CD14-positive monocyte (primary cell): Measurements from ENCODE around the gene TLCD4. TPM values are rescaled to one million over a fixed set of nuclear protein-coding genes. Genes with fewer than 3 reads are reported as not detected.

Experiments used
- DNase-seq, 3 donors: peaks; one replicate each; pipeline ENCODE4 v3.0.0-alpha.2; 2011 to 2022
- H2AFZ ChIP-seq: 2 replicates; pipeline ENCODE4 v1.6.0; 2012; ENCODE audit warnings: mild to moderate bottlenecking, low read depth, low read length, inconsistent platforms; ENCODE audit not compliant: insufficient read depth, poor library complexity, severe bottlenecking
- H3K27ac ChIP-seq, 2 donors: 1 replicate in 1 of 2; 2 replicates in 1 of 2; pipeline ENCODE4 v1.5.1; 2012 to 2013; ENCODE audit warnings: low read length in 2 of 2, control low read depth in 1 of 2, inconsistent platforms in 1 of 2, low read depth in 1 of 2, mild to moderate bottlenecking in 1 of 2
- H3K27me3 ChIP-seq, 2 donors: one replicate each; pipeline versions ENCODE4 v1.6.0 to v1.6.1; 2011 to 2013; ENCODE audit warnings: low read length in 2 of 2; ENCODE audit not compliant: control insufficient read depth in 2 of 2, insufficient read depth in 2 of 2
- H3K36me3 ChIP-seq, 2 donors: replicated peaks in 1 of 2; 1 replicate in 1 of 2; 2 replicates in 1 of 2; pipeline versions ENCODE4 v1.5.1 to v1.6.1; 2012 to 2013; ENCODE audit warnings: low read length in 2 of 2, control low read depth in 1 of 2, inconsistent platforms in 1 of 2, mild to moderate bottlenecking in 1 of 2; ENCODE audit not compliant: insufficient read depth in 2 of 2, control insufficient read depth in 1 of 2
- H3K4me1 ChIP-seq, 2 donors: 1 replicate in 1 of 2; 2 replicates in 1 of 2; pipeline versions ENCODE4 v1.5.1 to v1.6.1; 2012 to 2013; ENCODE audit warnings: low read length in 2 of 2, control low read depth in 1 of 2, inconsistent platforms in 1 of 2, mild to moderate bottlenecking in 1 of 2, moderate library complexity in 1 of 2; ENCODE audit not compliant: insufficient read depth in 2 of 2, control insufficient read depth in 1 of 2
- H3K4me2 ChIP-seq: replicated peaks from 2 replicates; pipeline ENCODE3; 2012; ENCODE audit warnings: low read length, moderate library complexity, mild to moderate bottlenecking; ENCODE audit not compliant: poor library complexity, severe bottlenecking; ENCODE audit errors: extremely low read depth
- H3K4me3 ChIP-seq, 3 experiments: fragments of 200-600 bp in 1 of 3; sonication (generic) in 1 of 3; replicated peaks in 1 of 3; 1 replicate in 2 of 3; 2 replicates in 1 of 3; pipeline ENCODE4 v1.5.1; 2011 to 2013; ENCODE audit warnings: low read length in 3 of 3, mild to moderate bottlenecking in 3 of 3, control low read depth in 2 of 3, low read depth in 2 of 3, inconsistent platforms in 1 of 3, moderate library complexity in 1 of 3
- H3K79me2 ChIP-seq: 2 replicates; pipeline ENCODE4 v1.6.0; 2012; ENCODE audit warnings: mild to moderate bottlenecking, control low read depth, inconsistent platforms, low read length, moderate library complexity; ENCODE audit not compliant: insufficient read depth
- H3K9ac ChIP-seq: 2 replicates; pipeline ENCODE4 v1.6.0; 2017; ENCODE audit warnings: low read length, mild to moderate bottlenecking; ENCODE audit not compliant: insufficient read depth, poor library complexity, severe bottlenecking
- H3K9me3 ChIP-seq, 2 donors: replicated peaks in 1 of 2; 1 replicate in 1 of 2; 2 replicates in 1 of 2; pipeline versions ENCODE4 v1.5.1 to v1.6.1; 2012 to 2013; ENCODE audit warnings: low read length in 2 of 2, control low read depth in 1 of 2; ENCODE audit not compliant: control insufficient read depth in 1 of 2, insufficient read depth in 1 of 2
- H4K20me1 ChIP-seq: 2 replicates; pipeline ENCODE4 v1.6.0; 2012; ENCODE audit warnings: mild to moderate bottlenecking, low read length, control low read depth, moderate library complexity; ENCODE audit not compliant: insufficient read depth
- H3K27ac Mint-ChIP-seq, 7 donors: one replicate each; pipeline ENCODE4 v1.8.0; 2020; ENCODE audit warnings: mild to moderate bottlenecking in 7 of 7, mixed read lengths in 7 of 7, moderate library complexity in 6 of 7, inconsistent platforms in 2 of 7
- H3K27me3 Mint-ChIP-seq, 3 donors: one replicate each; pipeline ENCODE4 v1.8.0; 2021 to 2022; ENCODE audit warnings: low read depth in 3 of 3, mild to moderate bottlenecking in 3 of 3, mixed read lengths in 3 of 3, moderate library complexity in 3 of 3, inconsistent platforms in 1 of 3
- H3K36me3 Mint-ChIP-seq, 2 donors: one replicate each; pipeline ENCODE4 v1.8.0; 2020; ENCODE audit warnings: mixed read lengths in 2 of 2, inconsistent platforms in 1 of 2, mild to moderate bottlenecking in 1 of 2
- H3K4me1 Mint-ChIP-seq: one replicate; pipeline ENCODE4 v1.8.0; 2020; ENCODE audit warnings: mild to moderate bottlenecking, mixed read lengths
- H3K4me3 Mint-ChIP-seq, 2 donors: one replicate each; pipeline ENCODE4 v1.8.0; 2020; ENCODE audit warnings: mild to moderate bottlenecking in 2 of 2, mixed read lengths in 2 of 2, moderate library complexity in 1 of 2
- H3K9me3 Mint-ChIP-seq, 7 donors: one replicate each; pipeline ENCODE4 v1.8.0; 2020 to 2022; ENCODE audit warnings: mixed read lengths in 7 of 7, mild to moderate bottlenecking in 6 of 7, moderate library complexity in 6 of 7, inconsistent platforms in 2 of 7
- CTCF ChIP-seq: fragments of 200-600 bp; IDR thresholded peaks from one replicate; pipeline ENCODE4 v1.8.0; 2022; ENCODE audit warnings: antibody characterized with exemption, mild to moderate bottlenecking
- WGBS: methylation state at CpG from one replicate; pipeline ENCODE4 v1.1.5; 2013; ENCODE audit warnings: missing lambda C conversion rate; ENCODE audit not compliant: insufficient coverage; 5-methylcytosine and 5-hydroxymethylcytosine counted together
- intact Hi-C, 2 donors: fragments of 100-400 bp; cut with micrococcal nuclease; formaldehyde crosslinking; loops; one replicate each; pipeline versions ENCODE4 v1.15.0 to v1.15.1; 2023
- polyA plus RNA-seq, 3 donors: library from polyadenylated mRNA; depleted of rRNA in 1 of 3; unstranded in 2 of 3; stranded (reverse) in 1 of 3; fragments of 300-500 nt in 2 of 3; fragments of >200 nt in 1 of 3; fragmentation: Illumina TruSeq in 2 of 3; gene quantifications; 1 replicate in 2 of 3; 2 replicates in 1 of 3; pipeline ENCODE4 v1.2.3, GENCODE V29; 2012 to 2021

Gene TLCD4
- polyA plus RNA-seq, 3 donors = not detected

GRCh38 chr1:95126846-95127245 is 9.7 kb downstream of the TLCD4 start:
- Histone ChIP-seq H3K4me1 (no peaks in the 10 kb centered on the region), H3K9ac (no peak overlapping the region), H3K36me3 (no peaks in the 10 kb centered on the region), H3K79me2 (no peaks in the 10 kb centered on the region), H3K4me3 (no peak overlapping the region), H3K9me3 (no peaks in the 10 kb centered on the region), H3K27me3 (peaks cover 0 to under 1% of the 10 kb centered on the region in 2 donors), H2AFZ (no peak overlapping the region), H3K4me2 (no peak overlapping the region), H4K20me1 (no peaks in the 10 kb centered on the region), H3K27ac (no peak overlapping the region)
- Mint-ChIP-seq H3K36me3 (no peaks in the 10 kb centered on the region), H3K4me3 (no peak overlapping the region), H3K27ac (no peak overlapping the region), H3K9me3 (peaks cover 0 to 4% (median 0%) of the 10 kb centered on the region in 7 donors), H3K27me3 (peaks cover 5 to 8% (median 6%) of the 10 kb centered on the region in 3 donors), H3K4me1 (no peaks in the 10 kb centered on the region)
- intact Hi-C loops = no loop called here
- TF ChIP-seq CTCF = no peak
- no peak for DNase-seq
- WGBS = 86% methylated on average over 2 of the region's 4 CpGs

- H3K9me3 ChIP-seq = no peaks in the 10 kb centered on the region
- H3K9ac ChIP-seq = no peak overlapping the region
- Mint-ChIP-seq H3K27ac (no peak overlapping the region), H3K9me3 (peaks cover 0 to 4% (median 0%) of the 10 kb centered on the region in 7 donors), H3K4me1 (no peaks in the 10 kb centered on the region), H3K4me3 (no peak overlapping the region), H3K36me3 (no peaks in the 10 kb centered on the region), H3K27me3 (peaks cover 2 to 4% (median 3%) of the 10 kb centered on the region in 3 donors)
- no peaks in the 10 kb centered on the region for H3K27me3 ChIP-seq
- TF ChIP-seq CTCF = no peak
- H3K36me3 ChIP-seq = no peaks in the 10 kb centered on the region
- no peaks in the 10 kb centered on the region for H3K4me1 ChIP-seq
- H3K4me3 ChIP-seq = no peak overlapping the region
- intact Hi-C loops = no loop called here
- no peaks in the 10 kb centered on the region for H4K20me1 ChIP-seq
- H3K79me2 ChIP-seq = no peaks in the 10 kb centered on the region
- H3K27ac ChIP-seq = no peak overlapping the region
- no peak for DNase-seq
- H2AFZ ChIP-seq = no peak overlapping the region
- no CpG with 5 or more reads among the region's 1 CpG for WGBS
- H3K4me2 ChIP-seq = no peak overlapping the region
These were observed 10.2 kb downstream of the TLCD4 start for GRCh38 chr1:95127380-95127779.
